NCI-H2196 treated with DMSO at 0.1 percent for 48 hours (cell line): Measurements from ENCODE around the gene VEGFC.

Source experiments
- DNase-seq: peaks from one replicate; lab custom pipeline; 2025; ENCODE audit not compliant: unreplicated experiment; lab: John Stamatoyannopoulos, UW

The VEGFC gene

DNA sequence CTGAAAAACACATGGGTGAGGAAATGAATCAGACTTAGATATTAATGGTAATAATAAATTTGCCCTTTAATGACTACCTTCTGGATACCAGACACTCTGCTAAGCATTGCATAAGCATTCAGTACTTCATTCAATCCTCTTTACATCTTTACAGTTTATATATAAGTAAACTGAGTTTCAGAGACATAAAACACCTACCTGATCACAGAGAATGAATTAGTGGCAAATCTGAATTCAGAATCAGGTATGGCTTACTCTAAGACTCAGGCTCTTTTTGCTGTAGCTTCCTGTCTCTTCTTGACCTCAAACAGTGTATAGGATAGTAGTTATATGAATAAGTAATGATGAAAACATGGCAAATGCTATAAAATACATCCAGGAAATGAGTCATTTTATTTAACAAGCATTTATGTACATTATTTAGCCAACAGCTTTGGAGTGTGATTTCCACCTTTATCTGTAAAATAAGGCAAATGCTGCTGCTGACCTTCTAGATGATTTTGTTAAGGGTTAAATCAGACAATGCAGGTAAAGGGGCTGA is 83.9 kb downstream of the VEGFC start:
- no peak for DNase-seq

DNA sequence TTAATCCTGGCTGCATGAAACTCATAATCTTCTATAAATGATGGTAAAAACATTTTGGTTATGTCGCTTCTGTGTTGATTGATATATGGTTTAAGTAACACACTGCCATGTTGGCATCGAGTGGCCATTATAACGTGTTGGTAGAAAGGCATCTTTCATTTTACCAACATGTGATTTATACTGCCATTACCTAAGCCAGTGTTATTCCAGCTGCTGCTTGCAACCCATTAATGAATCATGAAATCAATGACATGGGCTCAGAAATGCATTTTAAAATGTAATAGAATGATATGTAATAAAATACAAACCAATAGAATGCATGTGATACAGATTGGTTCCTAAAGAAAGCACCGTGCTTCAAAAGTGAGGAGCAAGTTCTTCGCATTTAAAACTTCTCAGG is 102.0 kb downstream of the VEGFC start:
- DNase-seq: no peak

DNA sequence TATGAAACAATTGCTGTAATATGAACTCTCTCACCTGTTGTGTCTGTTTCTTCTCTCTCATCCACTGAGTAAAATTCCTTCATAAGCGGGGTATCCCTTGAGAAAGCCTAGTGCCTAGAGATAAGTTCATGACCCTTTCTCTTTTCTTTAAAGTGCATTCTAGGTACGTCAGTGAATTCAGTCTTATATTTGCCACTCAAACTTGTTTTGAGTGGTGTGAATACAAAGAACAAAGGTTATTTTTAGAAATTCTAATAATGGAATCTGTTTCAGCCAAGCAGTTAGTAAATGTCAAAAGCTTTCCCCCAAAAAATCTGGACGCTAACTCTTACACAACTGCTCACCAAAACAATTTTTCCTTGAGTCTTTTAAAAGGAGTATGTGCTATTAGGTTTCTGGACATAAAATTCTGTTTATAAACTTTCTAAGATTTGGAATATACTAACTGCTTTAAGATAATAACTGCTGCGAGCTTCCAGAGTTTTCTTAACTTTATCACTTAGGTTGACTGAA is 112.0 kb downstream of the VEGFC start:
- no peak for DNase-seq

DNA sequence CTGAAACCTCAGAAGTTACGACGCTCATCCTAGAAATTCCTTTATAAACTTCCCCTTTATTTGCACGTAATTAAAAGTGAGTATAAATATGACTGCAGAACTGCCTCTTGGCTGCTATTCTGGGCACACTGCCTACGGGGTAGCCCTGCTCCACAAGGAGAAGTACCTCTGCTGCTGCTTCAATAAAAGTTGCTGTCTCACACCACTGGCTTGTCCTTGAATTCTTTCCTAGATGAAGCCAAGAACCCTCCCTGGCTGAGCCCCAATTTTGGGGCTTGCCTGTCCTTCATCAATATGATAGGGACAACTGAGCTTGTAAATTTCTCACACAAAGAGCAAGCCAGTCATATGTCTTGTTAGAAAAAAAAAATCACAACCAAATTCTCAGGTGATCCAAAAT is 115.8 kb downstream of the VEGFC start:
- no peak for DNase-seq

DNA sequence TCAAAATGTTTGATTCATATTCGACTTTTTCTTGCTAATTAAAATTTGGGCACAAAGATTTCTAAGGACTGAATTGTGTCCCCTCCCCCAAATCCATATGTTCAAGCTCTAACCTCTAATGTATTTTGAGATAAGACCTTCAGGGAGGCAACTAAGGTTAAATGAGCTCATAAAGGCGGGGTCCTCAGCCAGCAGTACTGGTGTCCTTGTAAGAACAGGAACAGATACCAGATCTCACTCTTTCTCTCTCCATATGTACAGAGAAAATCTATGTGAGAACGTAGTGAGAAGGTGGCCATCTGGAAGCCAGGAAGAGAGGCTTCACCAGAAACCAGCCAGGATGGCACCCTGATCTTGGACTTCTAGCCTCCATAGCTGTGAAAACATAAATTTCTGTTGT is 116.9 kb downstream of the VEGFC start:
- DNase-seq: no peak

DNA sequence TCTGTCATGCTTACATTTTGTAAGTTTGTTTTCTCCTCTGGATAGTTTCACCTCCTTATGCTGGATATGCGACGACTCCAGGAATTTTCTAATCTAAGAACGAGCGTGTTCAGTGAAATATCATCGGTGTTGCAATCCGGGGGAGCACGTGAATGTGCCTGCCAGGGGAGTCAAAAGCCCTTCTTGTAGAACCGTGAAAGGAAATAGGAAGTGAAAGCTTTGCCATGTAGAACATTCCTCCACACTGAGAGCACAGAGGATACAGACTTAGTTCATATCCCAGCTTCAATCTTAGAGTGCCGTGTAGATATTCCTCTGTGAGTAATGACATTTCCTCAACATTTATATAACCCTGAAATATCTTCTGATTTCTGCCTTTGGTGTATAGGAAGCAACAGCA is 121.2 kb downstream of the VEGFC start:
- no peak for DNase-seq

DNA sequence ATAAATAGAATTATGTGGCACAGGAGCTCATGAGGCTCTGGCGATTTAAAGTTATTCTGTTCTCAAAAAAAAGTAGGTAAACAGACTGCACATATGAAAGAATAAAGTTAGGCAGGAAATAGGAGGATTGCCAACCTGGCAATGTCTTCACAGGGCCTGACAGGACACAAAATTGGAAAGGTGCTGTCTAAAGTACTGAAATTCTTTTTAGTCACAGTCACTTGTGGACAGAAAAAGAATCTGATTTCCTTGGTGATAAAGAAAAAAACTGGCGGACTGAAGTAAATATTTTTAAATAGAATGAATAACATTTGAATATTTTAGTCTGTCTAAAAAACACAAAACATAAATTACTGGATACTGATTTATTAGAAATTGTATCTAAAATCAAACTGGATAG is 124.4 kb downstream of the VEGFC start:
- no peak for DNase-seq

DNA sequence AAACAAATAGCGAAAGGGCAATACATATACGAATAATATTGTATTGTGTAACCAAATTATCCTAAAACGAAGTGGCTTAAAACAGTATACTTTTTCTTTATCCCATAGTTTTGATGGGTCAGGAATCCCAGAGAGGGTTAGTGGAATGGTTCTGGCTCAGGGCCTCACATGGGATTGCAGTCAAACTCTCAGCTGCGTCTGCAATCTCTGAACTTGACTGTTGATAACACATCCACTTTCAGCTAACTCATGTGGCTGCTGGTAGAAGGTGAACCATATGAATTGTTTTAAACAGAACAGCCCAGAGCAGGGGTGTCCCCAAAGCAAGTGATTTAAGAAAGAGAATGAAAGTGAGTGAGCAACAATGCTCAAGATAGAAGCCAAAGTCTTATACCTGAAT is 127.8 kb downstream of the VEGFC start:
- DNase-seq: no peak

DNA sequence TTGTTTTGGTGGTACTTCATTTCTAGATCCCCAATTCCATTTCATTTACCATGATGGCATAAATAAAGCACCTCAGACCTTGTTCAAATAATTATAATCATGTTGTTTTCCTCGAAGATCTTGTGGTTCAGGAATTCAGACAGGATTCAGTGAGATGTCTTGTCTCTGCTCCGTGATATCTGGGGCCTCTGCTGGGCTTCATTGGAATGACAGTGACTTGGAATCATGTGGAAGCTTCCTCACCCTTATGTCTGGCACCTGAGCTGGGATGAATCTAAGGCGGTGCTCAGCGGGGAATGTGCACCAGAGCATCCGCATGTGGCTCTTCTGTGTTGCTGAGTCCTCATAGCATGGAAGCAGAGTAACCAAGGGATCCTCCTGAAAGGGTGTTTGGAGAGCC is 132.2 kb downstream of the VEGFC start:
- no peak for DNase-seq

DNA sequence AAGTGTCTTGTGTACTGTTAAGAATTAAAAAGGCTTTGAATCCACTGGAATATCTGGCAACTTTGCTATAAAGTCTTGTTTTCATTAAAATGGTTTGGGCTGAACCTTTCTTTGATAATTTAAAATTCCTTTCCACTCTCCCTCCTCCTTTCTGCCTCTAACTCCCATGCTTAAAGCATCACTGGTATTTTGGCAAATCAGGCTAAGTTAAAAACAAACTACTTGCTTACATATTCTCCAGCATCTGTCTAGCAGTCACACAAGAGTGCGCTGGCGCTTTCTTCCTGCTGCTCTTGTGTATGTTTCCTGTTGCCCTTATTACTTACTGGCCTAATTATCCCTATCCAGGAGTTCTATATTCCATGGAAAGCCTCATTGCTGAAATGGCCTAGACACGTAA is 136.6 kb downstream of the VEGFC start:
- DNase-seq: no peak

DNA sequence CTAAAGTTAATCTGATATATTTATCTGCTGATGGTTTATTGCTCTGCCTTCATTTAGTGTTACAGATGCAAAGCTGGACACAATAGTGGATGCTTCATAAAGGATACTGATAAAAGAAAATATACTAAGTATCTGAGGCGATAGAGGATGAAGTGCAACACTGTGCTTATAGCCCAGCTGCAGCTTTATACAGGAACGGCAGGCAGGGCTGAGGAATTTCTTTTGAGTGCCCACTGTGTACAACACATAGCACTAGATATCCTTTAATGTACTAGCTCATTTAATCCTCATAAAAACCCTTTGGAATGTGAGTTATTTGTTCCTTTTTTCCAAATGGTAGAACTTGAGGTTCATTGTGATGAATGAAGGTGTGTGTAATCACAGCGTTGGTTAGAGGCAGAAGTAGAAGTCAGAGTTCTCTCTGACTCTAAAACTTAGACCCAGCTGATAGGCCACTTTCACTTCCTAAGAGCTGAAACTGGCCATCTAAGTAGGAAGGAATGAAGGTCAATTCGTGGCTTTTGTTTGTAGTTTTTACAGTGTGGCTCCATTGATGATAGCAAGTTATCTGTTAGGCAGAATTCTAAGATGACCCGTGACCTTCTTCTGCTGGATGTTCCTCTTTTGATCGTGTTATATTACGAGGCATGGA is 138.0 kb downstream of the VEGFC start:
- no peak for DNase-seq

DNA sequence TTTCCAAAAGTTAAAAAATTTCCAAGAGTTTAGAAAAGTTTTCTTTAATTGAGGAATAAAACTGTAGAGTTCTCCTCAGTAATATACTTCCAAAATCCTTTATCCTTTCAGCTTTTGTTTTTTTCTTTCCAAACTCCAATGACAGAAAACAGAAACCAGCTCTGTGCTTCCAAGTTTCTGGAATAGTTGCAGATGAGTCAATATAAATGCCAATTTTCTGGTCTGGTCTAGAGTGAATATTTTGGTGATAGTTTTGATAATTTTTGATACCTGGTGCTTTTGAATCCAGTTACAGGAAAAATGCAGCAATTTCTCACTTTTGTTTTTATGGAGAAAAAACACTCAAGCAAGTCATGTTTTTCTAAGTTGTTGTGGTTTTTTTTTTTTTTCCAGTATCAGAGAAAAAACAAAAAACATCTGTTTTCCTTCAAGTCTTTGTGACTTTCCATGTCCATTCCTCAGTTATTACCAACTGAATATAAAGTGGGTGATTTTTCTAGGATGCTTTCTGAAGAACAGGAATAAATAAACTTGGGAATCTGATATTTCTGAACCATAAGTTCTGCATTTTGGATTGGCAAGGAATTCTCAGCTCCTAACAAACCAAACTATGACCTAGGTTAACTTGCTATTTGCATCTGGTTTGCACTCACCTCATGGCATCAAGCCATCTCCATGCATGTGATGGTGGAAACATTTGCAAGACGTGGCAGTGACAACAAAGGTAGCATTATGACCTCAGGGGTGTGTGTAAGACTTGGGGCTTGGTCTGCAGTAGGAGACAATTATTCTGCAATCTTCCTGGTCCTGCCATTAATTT is 139.1 kb downstream of the VEGFC start:
- no peak for DNase-seq

DNA sequence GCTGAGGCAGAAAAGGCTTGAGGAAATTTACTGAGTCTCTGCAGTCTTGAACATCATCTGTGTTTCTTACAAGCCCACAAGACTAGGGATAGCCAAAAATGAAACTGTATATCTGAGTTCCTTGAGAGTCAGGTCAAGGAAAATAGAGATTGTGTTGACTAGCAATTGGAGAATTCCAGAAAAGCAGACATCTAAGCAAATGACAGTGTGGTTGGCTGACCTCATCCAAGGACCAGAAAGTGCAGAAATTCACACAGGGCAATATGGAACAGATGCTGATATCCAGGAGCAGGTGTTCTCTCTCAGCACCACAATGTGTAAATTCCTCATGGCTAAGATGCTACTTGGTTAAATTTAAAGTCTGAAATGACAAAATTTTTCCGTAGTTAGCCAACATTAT is 146.4 kb downstream of the VEGFC start:
- no peak for DNase-seq

DNA sequence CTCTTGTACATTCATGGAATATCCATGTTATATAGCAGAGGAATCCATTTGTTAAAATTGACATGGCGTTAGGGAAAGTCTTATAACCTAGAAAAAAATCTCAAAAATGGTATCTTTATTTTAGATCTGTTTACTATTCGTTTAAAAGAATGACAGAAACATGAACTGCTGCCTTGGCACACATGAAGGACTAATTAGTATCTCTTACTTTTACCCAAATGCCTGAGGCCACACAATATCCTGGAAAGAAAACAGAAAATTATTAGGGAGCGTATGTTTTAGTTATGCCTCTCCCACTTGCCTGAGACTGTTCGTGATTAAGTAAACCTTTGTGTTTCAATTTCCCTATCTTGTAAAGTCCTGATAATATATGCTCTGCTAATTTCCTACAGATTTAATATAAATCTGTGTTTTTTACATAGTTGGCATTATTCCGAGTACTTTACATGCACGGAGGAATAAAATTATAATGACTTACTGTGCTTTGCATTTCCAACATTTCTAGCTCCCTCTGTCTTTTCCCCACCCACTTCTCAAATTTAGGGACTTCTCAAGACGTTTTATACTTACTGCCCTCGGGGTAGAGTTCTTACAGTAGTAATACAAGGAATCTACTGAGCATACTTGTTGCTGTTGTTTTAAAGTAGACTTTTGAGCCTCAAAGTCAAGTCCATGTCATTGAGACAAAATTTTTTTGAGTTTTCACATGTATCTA is 147.3 kb downstream of the VEGFC start:
- no peak for DNase-seq

DNA sequence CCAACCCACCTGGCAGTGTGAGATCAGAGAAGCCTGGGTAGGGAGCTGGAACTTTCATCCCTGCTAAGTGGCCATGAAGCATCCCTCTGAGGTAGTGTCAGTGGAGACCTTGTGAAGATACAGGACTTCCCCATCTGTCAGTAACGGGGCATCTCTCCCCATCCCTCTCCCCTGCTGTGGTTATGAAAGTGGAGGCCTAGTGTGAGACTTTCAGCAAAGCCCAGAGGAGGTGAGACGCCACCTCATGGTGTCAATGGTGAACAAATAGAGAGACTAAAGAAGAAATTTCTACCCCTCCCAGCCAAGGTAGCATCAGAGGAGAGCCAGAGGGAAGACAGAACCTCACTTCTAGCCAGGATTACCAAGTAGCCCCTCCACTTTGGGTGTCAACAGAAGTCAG is 150.2 kb downstream of the VEGFC start:
- DNase-seq: no peak

DNA sequence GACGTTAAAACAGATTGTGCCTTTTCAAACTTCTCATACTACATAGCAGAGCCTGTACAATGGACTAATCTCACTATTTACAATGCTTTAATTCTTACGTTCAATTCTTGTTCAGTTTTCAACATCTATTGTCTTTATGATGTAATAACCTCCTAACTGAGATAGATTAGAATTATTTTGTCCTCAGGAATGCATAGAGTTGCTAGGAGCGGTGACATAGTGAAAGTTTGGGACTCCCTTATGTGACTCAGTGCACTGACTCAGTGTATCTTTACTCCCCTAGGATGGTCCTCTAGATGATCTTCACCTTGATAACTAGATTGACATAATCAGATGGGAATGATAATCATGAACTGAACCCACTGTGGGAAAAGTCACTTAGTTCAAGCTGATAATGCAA is 151.5 kb downstream of the VEGFC start:
- DNase-seq: no peak

DNA sequence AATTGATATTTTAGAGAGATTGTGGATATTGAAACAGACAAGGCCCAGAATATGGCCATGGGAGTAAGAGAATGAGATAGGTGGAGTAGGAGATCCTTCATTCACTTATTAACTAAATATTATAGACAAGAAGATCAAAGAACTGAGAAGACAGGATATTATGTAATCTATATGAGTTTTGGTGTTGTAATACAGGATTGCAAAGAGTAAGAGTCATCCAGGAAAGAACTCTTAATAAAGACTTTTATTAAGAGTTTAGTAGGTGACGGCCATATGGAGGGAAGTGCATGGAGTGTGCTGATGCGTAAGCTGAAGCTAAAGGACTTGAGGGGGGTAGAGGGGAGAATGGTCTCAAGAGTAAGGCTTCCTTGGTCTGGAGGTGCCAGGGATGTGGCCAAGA is 153.7 kb downstream of the VEGFC start:
- DNase-seq: no peak

DNA sequence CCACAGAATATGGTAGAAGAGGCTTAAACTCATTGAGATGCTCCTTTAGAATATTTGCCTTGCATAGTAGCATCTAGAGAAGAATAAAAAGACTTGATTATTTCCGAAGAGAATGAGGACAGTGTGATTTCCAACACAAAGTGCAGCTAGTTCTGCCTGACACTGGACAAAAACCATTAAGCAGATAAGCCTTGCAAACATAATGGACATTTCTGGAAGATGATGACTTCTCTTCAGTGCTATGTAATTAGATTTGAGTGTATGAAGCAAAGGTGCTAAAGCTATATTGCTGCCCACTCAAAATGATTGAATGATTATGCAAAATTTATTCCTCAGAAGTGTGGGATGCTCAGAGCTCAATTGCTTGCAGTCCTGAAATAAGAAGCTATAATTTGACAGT is 156.4 kb downstream of the VEGFC start:
- DNase-seq: no peak

DNA sequence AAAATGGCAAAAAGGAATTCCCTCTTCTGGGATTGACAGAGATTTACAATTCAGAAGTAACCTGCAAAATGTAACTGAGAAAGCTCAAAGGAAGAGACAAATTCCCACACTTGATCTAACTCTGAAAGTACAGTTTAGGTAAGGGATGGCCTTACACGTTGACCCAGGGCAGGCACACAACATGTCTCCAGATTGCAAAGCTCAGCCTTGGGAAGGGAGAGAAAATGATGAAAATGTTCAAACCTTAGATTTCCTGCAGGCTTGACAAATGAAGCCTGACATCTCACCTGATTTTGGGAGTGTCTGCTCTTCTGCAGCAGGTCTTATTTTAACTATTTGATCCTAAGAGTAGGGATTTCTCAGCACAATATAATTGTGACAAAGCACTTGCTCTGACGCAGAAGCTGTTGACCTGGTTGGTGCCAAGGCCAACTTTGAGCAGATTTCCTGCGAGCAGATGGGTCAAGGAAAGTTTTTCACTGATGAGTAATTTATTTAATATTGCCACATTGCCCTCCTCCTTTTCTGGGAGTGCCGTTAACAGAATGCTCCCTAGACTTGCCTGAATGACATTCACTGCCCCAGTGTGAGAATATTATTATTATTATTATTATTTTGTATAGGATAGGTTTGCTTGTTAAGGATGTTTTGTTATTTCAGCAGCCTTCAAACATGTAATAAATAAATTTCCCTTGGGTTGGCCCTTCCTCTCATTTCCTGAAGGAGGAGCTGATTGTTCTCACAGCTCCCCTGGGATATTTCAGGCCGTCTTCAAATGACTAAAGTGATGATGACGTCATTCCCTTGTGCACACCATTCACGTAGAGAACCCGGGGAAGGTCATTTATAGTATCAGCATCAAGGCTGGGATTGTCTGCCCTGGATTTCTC is 157.1 kb downstream of the VEGFC start:
- DNase-seq: no peak
